Measurements from ENCODE around the gene TRABD2B. TPM values are rescaled to one million over a fixed set of nuclear protein-coding genes. Genes with fewer than 3 reads are reported as not detected.

Gene TRABD2B
- total and polyA plus RNA-seq, 2 of the 4 experiments (the other 2 are of a cell fraction), result not detected

DNA sequence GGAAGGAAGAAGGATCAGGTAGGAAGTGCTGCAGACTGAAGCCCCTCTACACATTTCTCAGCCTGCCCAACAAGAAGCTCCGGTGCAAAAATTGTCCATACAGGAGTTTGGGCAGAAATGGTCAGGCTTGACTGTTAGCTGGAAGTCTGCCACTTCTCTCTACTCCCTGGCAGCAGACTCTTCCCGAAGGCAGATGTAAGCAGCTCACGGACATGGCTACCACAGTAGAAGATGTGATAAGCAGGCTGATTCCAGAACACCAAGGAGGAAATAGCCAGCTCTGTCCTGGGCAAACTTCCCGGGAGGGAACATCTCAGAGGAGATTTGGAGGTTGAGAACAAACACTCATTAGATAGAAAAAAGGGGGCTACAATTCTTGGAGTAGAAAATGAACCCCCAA lies 52.6 kb downstream of the TRABD2B start:
- intact Hi-C loops (cut with micrococcal nuclease), result no loop called here
- Histone ChIP-seq H2BK20ac (ENCODE audit: low read depth, low read length) (no peak overlapping the region), H3K4ac (ENCODE audit: low read depth, low read length) (no peak overlapping the region), H3K27me3 (ENCODE audit: control insufficient read depth, insufficient read depth, low read length) (no peaks in the 10 kb centered on the region), H4K5ac (ENCODE audit: low read depth, low read length) (no peak overlapping the region), H3K27ac (ENCODE audit: insufficient read depth, low read length) (no peak overlapping the region), H2BK120ac (ENCODE audit: low read depth, low read length) (no peak overlapping the region), H3K56ac (ENCODE audit: extremely low read depth, insufficient read depth, low read length) (no peak overlapping the region), H3K23ac (ENCODE audit: low read depth, low read length) (no peak overlapping the region), H2BK5ac (ENCODE audit: low read depth, low read length, poor library complexity, severe bottlenecking) (no peak overlapping the region), H3K4me3 (ENCODE audit: insufficient read depth, low read depth, low read length) (no peak overlapping the region), H3K14ac (replicated peaks; ENCODE audit: low read depth, low read length) (no peak overlapping the region), H3K79me1 (ENCODE audit: low read depth in 1 of 2, low read length in 2 of 2) (no peaks in the 10 kb centered on the region), H3K9ac (ENCODE audit: low read depth, low read length) (no peak overlapping the region), H3K4me2 (ENCODE audit: low read depth, low read length) (no peak overlapping the region), H4K8ac (ENCODE audit: low read depth in 2 of 2, low read length in 2 of 2) (no peak overlapping the region), H3K36me3 (ENCODE audit: control insufficient read depth, insufficient read depth, low read length) (no peaks in the 10 kb centered on the region), H3K4me1 (ENCODE audit: control insufficient read depth, insufficient read depth, low read length) (no peaks in the 10 kb centered on the region), H3K18ac (ENCODE audit: low read depth, low read length) (no peak overlapping the region), H2BK15ac (ENCODE audit: low read depth, low read length) (no peak overlapping the region), H4K20me1 (ENCODE audit: insufficient read depth, low read length) (no peaks in the 10 kb centered on the region), H2AFZ (replicated peaks; ENCODE audit: low read length, poor library complexity) (no peak overlapping the region), H3K9me3 (ENCODE audit: control insufficient read depth, insufficient read depth, low read length) (no peaks in the 10 kb centered on the region), H2AK5ac (ENCODE audit: low read depth, low read length) (no peak overlapping the region), H2AK9ac (replicated peaks; ENCODE audit: low read depth, low read length, poor library complexity) (no peak overlapping the region), H4K91ac (ENCODE audit: insufficient read depth, low read depth, low read length) (no peak overlapping the region), H3K9me1 (ENCODE audit: insufficient read depth, low read length) (no peaks in the 10 kb centered on the region)
- dilution Hi-C loops (cut with HindIII; ENCODE audit: low sequenced_read_pairs, unreplicated experiment), result no loop called here
- WGBS, 2 experiments (ENCODE audit: extremely low coverage in 2 of 2, insufficient read length in 1 of 2), result 17% methylated on average over 1 of the region's 4 CpGs; no CpG with 5 or more reads in 1 of the 2 experiments
- DNase-seq, result no peak
- TF ChIP-seq BHLHE40 (IDR thresholded peaks at IDR 0.05; ENCODE audit: low read depth, low read length), result no peak
- TF ChIP-seq, protein P1, sequence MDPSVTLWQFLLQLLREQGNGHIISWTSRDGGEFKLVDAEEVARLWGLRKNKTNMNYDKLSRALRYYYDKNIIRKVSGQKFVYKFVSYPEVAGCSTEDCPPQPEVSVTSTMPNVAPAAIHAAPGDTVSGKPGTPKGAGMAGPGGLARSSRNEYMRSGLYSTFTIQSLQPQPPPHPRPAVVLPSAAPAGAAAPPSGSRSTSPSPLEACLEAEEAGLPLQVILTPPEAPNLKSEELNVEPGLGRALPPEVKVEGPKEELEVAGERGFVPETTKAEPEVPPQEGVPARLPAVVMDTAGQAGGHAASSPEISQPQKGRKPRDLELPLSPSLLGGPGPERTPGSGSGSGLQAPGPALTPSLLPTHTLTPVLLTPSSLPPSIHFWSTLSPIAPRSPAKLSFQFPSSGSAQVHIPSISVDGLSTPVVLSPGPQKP (IDR thresholded peaks at IDR 0.05; ENCODE audit: borderline replicate concordance, low read depth, low read length), result no peak
- TF ChIP-seq CEBPB (IDR thresholded peaks at IDR 0.05; ENCODE audit: low read depth, low read length), result no peak
- TF ChIP-seq FOS (IDR thresholded peaks at IDR 0.05; ENCODE audit: low read depth, low read length), result no peak
- ChIA-PET POLR2A (ENCODE audit: unreplicated experiment) (no interaction called here), CTCF (no interaction called here)
- no TSS peak for BruUV-seq (replicated peaks)
- in situ Hi-C loops (cut with MboI; ENCODE audit: low sequenced_read_pairs), result no loop called here
- no peak for ATAC-seq (ENCODE audit: low read depth)
